HFF-Myc (cell line): ENCODE measurements around the gene PDE4D.
A peak's percentile ranks its signal among the peaks of the same experiment; 100 is the strongest.

ENCODE experiments used
- DNase-seq: peaks from one replicate; pipeline ENCODE4 v3.0.0-alpha.2; 2011; ENCODE audit warnings: low read depth; ENCODE audit errors: extremely low read depth
- H3K4me3 ChIP-seq: replicated peaks from 2 replicates; pipeline ENCODE4 v1.5.1; 2011; ENCODE audit warnings: low read depth, mild to moderate bottlenecking, control low read depth, low read length
- TF ChIP-seq, protein P1 (sequence below): IDR thresholded peaks from 2 replicates; pipeline ENCODE4 v1.5.1; 2012; ENCODE audit warnings: mild to moderate bottlenecking, low read depth, low read length, control low read depth; ENCODE audit errors: missing control alignments

The PDE4D gene

DNA sequence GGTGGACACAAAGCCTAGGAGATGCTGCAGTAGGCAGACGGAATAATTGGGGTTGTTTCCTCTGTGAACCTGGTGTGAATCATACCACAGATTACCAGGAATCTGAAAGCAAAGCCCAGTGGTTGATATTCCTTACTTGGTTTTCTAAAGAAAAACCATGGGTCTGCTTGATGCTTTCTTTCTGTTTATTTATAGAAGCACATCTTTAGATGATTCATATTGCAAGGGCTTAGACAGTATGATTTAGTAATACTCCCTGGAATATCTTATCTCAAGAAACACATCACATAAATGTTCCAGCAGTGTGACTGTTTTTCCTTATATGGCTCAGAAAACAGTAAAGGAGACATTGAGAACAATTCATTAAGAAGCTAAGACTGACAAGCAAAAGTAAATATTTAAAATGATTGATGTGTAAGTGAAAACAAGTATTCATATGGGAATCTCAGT, 687.4 kb downstream of the PDE4D start:
- no peak overlapping the region for H3K4me3 ChIP-seq
- DNase-seq: peak; percentile 52
- TF ChIP-seq, protein P1, sequence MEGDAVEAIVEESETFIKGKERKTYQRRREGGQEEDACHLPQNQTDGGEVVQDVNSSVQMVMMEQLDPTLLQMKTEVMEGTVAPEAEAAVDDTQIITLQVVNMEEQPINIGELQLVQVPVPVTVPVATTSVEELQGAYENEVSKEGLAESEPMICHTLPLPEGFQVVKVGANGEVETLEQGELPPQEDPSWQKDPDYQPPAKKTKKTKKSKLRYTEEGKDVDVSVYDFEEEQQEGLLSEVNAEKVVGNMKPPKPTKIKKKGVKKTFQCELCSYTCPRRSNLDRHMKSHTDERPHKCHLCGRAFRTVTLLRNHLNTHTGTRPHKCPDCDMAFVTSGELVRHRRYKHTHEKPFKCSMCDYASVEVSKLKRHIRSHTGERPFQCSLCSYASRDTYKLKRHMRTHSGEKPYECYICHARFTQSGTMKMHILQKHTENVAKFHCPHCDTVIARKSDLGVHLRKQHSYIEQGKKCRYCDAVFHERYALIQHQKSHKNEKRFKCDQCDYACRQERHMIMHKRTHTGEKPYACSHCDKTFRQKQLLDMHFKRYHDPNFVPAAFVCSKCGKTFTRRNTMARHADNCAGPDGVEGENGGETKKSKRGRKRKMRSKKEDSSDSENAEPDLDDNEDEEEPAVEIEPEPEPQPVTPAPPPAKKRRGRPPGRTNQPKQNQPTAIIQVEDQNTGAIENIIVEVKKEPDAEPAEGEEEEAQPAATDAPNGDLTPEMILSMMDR: no peak

DNA sequence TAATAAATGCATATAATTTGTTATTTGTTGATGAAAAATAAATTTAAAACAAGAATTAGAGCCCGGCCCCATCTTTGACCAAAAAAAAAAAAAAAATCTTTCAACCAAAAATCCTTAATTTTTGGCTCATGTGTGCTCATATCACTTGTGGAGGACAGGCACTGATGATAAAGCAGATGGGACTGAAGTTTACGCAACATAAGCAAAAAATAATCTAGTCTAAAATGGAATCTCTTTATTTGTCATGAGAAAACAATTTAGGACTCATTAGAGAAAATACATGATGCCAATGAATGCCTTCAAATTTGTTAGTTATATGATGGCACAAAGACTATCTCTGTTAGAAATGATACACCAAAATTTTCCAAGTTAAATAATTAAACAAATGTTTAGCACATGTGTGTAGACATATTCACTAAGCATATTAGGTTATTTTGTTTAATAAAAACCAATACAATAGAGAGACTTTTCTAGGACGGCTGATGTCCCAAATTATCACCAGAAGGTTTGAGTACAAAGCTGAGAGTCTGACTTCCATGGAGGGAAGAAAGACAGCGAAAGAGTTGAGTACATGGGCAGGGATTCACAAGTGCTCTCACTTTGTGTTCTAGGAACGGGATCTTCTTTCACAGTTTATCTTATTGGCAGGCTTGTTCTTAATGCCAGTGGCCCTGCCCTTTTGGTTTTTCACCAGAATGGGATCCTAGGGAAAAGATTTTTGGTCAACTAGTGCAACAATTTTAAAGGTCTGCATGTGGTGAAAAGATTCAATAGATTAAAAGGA, 689.2 kb downstream of the PDE4D start:
- TF ChIP-seq, protein P1: no peak
- no peak overlapping the region for H3K4me3 ChIP-seq
- DNase-seq: no peak

DNA sequence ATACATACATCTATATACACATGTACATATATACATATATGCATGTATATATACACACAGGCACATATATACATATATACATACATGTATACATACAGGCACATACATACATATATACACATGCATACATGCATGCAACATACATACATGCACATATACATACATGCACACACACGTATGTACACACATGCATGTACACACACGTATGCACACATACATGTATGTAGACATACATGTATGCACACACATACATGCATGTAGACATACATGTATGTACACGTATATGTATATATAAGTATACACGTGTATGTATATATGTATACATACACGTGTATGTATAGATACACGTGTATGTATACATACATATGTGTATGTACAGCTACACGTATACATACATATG, 693.7 kb downstream of the PDE4D start:
- H3K4me3 ChIP-seq: no peak overlapping the region
- TF ChIP-seq, protein P1: no peak
- DNase-seq: no peak

DNA sequence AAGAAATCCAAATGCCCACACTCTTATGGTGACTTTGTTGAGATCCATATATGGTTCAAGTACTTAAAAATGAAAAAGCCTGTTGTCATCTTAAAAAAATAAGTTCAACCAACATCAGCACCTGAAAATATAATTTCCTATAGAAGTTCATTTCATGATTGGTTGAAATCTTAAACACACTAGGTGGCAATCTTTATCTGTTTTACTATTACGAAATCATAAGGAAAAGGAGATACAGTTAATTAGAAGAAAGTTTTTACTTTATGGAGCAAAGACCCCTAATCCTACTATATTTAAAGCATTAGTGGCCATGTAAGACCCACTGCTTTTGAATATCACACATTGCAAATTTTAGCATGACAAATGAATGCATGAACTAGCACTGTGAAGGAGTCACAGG, 694.7 kb downstream of the PDE4D start:
- TF ChIP-seq, protein P1: no peak
- no peak for DNase-seq

DNA sequence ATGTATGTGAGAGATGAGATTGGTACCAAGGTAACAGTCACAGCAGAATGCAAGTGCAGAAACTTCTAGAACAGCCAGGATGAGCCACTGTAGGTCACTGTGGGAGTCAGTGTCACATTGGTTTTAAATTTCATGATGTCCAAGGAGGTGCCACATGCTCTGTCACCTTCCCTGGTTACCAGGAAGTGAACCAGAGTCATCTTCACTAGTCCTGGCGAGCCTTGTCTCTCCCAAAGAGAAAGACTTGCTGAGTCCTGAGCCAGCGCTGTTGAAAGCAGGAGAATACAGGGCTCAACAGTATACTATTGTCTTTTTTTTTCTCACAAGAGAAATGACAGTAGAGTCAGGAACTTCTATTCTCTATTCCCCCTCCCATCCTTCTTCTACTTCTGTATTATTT, 695.2 kb downstream of the PDE4D start:
- TF ChIP-seq, protein P1: no peak
- DNase-seq: no peak
- no peak overlapping the region for H3K4me3 ChIP-seq

More for the DNA sequence above, 694.7 kb downstream of the PDE4D start:
- no peak overlapping the region for H3K4me3 ChIP-seq

DNA sequence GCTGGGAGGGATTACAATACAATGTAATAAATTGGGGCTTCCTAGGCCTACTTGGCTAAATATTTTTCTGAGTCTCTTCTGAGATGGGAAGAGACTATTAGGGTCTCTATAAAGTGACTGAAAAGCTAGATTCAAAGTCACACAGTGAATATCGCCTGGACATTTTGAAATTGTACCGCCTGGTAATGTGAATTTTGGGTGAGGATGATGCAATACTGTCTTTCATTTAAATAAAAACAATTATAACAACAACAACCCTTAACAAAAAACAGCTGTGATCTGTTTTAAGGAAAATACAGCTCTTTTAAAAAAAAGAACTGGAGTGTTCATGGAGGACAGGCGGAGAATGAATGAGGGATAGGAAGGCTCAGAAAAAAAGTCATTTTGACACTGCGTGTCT, 695.6 kb downstream of the PDE4D start:
- DNase-seq: no peak
- TF ChIP-seq, protein P1: no peak
- H3K4me3 ChIP-seq: no peak overlapping the region
